NCI-H526 (cell line): Measurements from ENCODE around the gene DUSP9.

Experiments
- DNase-seq, 2 experiments: peaks; one replicate each; lab custom pipeline; 2025; lab: John Stamatoyannopoulos, UW

The DUSP9 gene

DNA sequence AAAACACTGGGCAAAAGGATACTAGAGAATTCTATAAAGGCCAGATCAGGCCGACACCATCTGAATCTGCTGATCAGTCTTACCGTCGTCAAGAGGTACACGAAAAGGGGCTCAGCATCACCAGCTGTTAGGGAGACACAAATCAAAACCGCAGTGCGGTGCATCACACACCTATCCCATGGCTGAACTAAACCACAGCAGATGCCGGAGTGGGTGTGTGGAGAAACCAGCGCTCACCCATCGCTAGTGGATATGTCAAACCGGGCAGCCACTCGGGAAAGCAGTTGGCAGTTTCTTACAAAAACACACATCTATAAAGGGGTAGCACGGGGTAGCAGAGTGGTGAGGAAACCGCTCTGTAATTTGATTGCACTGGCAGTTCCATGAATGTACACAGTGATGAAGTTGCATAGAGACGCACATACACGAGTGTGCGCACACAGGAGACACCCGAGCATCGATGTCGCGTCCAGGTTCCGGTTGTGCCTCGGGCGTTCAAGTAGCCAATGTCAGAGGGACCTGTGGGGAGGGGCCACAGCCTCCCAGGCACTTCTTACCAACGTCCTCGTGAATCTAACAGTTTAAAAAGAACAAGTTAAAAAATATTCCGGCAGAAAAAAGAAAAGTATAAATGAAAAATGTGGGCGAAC lies 24.9 kb upstream of the DUSP9 start:
- DNase-seq, result no peak

GRCh38 chrX:153622661-153623309 lies 24.2 kb upstream of the DUSP9 start:
- no peak for DNase-seq

DNA sequence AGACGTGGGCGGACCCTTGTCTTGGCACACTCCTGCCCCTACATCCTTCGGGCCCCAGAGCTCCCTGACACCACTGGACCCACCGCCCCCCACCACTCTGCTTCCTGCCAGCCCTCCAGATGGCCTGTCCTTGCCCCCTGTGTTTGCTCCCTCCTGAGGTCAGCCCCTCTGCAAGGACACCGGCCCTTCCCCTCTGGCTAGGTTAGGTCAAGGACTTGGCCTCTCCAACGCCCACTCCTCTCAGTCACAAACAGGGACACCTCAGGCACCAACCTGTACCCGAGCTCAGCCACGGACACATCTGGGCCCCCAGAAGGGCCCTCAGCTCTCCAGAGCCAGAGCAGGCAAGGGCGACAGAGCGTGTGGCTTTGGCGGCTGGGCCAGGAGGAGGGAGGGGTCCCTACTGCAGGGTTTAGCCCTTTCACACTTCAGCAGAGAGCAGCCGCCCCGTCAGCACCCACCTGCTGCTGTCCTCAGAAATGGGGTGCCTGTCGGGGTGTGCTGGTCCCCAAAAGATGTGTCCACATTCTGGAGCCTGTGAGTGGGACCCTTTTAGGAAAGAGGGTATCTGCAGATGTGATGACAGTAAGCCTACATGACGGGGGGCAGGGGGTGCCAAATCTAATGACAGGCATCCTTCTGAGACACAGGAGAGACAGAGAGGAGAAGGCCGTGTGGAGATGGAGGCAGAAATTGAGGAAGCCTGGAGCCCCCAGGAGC lies 23.5 kb upstream of the DUSP9 start:
- DNase-seq, result no peak

DNA sequence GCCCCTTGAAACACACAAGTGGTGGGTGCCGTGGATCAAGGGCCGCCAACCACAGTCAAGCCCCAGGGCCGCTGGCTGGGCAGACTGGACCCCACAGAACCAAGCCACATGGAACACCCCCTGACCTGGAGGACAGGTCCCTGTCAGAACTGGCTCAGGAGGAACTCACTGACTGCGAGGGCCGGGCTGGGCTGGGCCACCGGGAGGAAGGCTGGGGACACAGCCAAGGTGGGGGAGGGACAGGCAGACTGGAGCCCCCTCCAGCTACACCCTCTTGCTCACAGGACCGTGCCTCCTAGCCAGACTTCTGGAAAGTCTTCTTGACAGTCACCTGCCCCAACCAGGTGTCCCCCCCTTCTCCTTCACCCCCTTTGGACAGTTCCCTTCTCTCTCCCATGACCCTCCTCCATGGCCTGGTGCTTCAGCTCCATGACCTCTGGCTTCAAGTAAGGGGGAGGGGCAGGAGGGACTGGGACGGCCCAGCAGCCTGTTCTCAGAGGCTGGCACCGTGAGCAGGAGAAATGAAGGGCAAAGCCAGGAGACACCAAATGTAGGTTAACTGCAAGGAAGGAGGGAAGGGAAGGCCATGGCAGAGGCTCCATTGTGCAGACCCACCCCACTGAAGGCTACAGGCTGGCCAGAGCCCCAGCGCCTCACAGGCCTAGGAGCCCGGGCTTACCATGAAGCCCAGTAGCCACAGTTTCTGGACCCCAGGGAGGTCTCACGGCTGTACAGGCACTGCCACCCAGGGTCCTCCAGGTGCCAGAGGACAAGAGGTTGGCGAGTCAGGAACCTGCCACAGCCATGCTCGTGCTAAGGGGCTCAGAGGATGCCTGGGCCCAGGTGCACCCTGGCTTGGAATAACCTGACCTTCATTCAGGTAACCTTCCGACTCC lies 22.6 kb upstream of the DUSP9 start:
- DNase-seq, result no peak

- DNase-seq, result no peak
Observed at GRCh38 chrX:153625271-153626024, 21.6 kb upstream of the DUSP9 start.

- DNase-seq, result no peak
Observed at GRCh38 chrX:153626025-153626633, 20.9 kb upstream of the DUSP9 start.

DNA sequence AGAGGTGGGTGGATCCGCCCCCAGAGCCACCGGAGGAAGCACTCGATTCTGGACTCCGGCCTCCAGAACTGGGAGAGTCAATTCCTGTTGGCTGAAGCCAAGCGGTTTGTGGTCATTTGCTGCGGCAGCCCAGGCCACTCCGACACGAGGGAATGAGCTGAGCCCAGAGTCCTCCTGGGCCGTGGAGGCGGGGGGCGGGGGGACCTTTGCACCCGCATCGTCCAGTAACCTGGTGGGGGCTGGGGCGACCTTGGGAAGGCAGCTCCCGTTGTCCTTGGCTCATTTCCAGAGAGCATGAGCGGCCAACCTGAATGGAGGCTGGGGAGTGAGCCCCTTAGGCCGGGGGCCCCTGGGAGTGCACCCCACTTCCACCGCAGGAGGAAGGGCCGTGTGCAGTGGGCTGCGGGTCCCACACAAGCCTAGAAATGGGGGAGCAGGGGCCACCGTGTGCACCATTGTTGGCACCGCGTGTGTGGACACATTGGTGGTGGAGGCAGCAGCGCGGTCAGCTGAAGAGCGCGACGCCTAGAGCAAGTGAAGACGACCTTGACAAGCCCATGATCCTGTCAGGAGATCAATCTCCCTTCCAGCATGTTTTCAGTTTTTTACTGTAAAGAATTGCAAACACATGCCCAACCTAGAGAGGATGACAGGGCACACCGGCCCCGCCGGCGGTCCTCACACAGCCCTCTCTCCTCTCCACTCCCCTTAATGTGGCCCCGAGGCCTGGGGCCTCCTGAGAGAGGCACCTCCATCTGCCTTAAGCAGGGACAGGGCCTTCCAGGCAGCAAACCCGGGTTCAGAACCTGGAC lies 19.9 kb upstream of the DUSP9 start:
- no peak for DNase-seq

- no peak for DNase-seq
Observed at GRCh38 chrX:153627675-153628111, 19.3 kb upstream of the DUSP9 start.

GRCh38 chrX:153628129-153628528 lies 18.9 kb upstream of the DUSP9 start:
- DNase-seq, result no peak

DNA sequence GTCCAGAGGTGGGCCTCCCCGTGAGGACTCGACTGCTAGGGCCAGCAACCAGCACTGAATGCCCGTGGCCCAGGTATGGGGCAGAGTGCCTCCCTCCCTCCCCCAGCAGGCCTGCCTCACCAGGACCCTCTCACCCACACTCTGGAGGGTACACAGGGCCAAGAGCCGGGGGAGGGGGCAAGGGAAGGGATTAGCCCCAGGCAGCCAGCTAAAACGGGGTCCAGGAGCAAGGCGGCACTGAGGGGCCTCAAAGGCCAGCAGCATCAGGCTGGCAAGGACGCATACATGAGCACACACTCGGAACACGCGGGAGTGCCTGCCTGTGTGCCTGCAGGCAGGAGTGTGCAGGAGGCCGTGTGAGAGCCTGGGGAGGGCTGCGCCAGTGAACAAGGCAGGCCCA lies 18.3 kb upstream of the DUSP9 start:
- DNase-seq, result no peak

DNA sequence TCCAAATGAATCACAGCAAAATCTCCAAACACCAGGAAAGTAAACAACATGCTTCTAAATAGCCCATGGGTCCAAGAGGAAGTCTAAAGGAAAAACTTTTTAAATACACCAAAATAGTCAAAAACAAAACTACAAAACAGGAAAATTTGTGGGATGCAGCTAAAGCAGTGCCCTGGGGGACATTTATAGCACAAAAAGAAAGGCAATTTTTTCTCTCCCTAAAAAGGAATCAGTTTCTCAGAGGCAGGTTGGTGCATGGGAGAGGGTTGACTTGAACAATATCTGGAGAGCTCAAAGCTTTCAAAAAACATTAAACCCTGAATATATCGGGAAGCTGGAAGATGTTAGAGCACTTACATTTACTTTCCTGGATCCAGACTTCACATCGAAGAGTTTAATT lies 15.7 kb upstream of the DUSP9 start:
- DNase-seq, result no peak

- no peak for DNase-seq
Observed at GRCh38 chrX:153631907-153632594, 15.0 kb upstream of the DUSP9 start.

- no peak for DNase-seq
Observed at GRCh38 chrX:153632595-153632946, 14.4 kb upstream of the DUSP9 start.

DNA sequence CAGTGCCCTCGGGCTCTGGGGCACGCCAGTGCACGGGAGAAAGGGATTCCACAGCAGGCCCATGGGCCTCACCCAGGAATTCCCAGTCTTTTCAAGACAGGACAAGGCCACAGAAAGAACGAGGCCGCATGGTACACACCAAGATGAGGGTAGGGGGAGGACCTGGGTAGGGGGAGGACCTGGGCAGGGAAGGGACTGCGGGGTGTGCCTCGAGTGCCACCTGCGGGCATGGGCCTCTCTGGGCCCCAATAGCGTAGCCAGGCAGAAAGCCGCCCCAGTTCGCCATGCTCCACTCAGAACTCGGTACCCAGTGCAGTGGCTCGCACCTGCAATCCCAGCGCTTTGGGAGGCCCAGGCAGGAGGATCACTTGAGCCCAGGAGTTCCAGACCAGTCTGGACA lies 14.0 kb upstream of the DUSP9 start:
- DNase-seq, result no peak

- no peak for DNase-seq
Observed at GRCh38 chrX:153633607-153634180, 13.3 kb upstream of the DUSP9 start.

DNA sequence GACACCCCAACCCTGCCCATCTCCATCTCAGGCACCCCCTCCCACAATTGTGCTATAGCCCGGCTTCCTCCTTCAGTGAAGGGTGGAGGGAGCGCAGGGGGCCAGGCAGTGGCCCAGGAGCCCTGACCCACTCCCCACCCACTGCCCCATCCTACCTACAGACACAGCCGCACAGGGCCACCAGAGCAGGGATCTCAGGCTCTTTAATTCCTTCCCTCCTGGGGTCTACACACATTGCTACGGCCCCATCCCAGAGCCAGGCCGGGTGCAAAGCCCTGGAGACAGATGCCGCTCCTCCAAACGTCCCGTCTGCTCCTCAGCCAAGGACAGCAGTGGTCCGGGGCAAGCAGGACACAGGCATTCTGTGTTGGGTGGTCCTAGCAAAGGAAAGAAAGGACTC lies 12.8 kb upstream of the DUSP9 start:
- DNase-seq, result no peak

GRCh38 chrX:153634832-153635231 lies 12.2 kb upstream of the DUSP9 start:
- no peak for DNase-seq

GRCh38 chrX:153635388-153635787 lies 11.6 kb upstream of the DUSP9 start:
- no peak for DNase-seq
